HepG2 (cell line): Measurements from ENCODE around the gene POFUT2. TPM values are rescaled to one million over a fixed set of nuclear protein-coding genes. Genes with fewer than 3 reads are reported as not detected.

Experiments
- ATAC-seq: fragments of 200-7000 bp; cut with Tn5 transposase; 3 replicates; pipeline ENCODE4 v1.9.1; 2020; ENCODE audit warnings: mild to moderate bottlenecking, moderate library complexity
- BruUV-seq: library from RNA; stranded (reverse); fragments of 400-500 nt; replicated peaks from 2 replicates; lab custom pipeline; 2021; lab: Mats Ljungman, UMichigan
- CTCF ChIA-PET: fragments of 300-600 bp; formaldehyde crosslinking; extraction: SDS; loops from one replicate; lab custom pipeline; 2021; ENCODE audit warnings: low total read pairs, inconsistent platforms, low intra/inter-chr PET ratio; lab: Yijun Ruan, JAX
- POLR2A ChIA-PET: fragments of 350-600 bp; sonication (Branson Sonifier 250); formaldehyde crosslinking; loops from one replicate; lab custom pipeline; 2020; ENCODE audit warnings: antibody characterized with exemption, inconsistent platforms; lab: Yijun Ruan, JAX
- DNase-seq: peaks from one replicate; pipeline ENCODE4 v3.0.0-alpha.2; 2015; ENCODE audit warnings: low spot score
- FAIRE-seq: peaks from 3 replicates; lab custom pipeline; 2011; peaks lifted over from hg19 to GRCh38; lab: Jason Lieb, UNC
- H2AFZ ChIP-seq: one replicate; pipeline ENCODE4 v1.6.1; 2011; ENCODE audit warnings: low read length, inconsistent platforms
- H3K27ac ChIP-seq: fragments of 300-600 bp; 3 replicates; pipeline ENCODE4 v1.8.0; 2011; ENCODE audit warnings: mixed run types, mild to moderate bottlenecking, mixed read lengths, low read length, inconsistent platforms; ENCODE audit not compliant: insufficient read depth; ENCODE audit errors: extremely low read length
- H3K27me3 ChIP-seq, 2 experiments: fragments of 200-600 bp in 1 of 2; 2 replicates in 1 of 2; 3 replicates in 1 of 2; pipeline versions ENCODE4 v1.6.0 to v1.8.0; 2011; ENCODE audit warnings: low read length in 2 of 2, mild to moderate bottlenecking in 2 of 2, moderate library complexity in 2 of 2, inconsistent platforms in 1 of 2; ENCODE audit not compliant: insufficient read depth in 2 of 2, control insufficient read depth in 1 of 2
- H3K36me3 ChIP-seq, 2 experiments: fragments of 200-600 bp in 1 of 2; replicated peaks in 1 of 2; 2 replicates in 1 of 2; 3 replicates in 1 of 2; pipeline versions ENCODE4 v1.5.1 to v1.8.0; 2011; ENCODE audit warnings: low read length in 2 of 2, inconsistent platforms in 1 of 2; ENCODE audit not compliant: insufficient read depth in 2 of 2, control insufficient read depth in 1 of 2
- H3K4me1 ChIP-seq: 2 replicates; pipeline ENCODE4 v1.5.1; 2012; ENCODE audit warnings: low read length, inconsistent platforms; ENCODE audit not compliant: insufficient read depth
- H3K4me2 ChIP-seq: 2 replicates; pipeline ENCODE4 v1.6.0; 2011; ENCODE audit warnings: low read depth, low read length, inconsistent platforms
- H3K4me3 ChIP-seq, 3 experiments: fragments of 200-600 bp in 1 of 3; sonication (generic), shearing (Covaris generic) in 1 of 3; replicated peaks in 1 of 3; 2 replicates each; pipeline ENCODE4 v1.5.1; 2011 to 2016; ENCODE audit warnings: low read length in 3 of 3, inconsistent platforms in 2 of 3, low read depth in 2 of 3, mild to moderate bottlenecking in 2 of 3, control low read depth in 1 of 3, mixed read lengths in 1 of 3; ENCODE audit not compliant: insufficient read depth in 1 of 3
- H3K79me2 ChIP-seq: one replicate; pipeline ENCODE4 v1.6.1; 2011; ENCODE audit warnings: low read length, inconsistent platforms; ENCODE audit not compliant: insufficient read depth
- H3K9ac ChIP-seq: 2 replicates; pipeline ENCODE4 v1.6.0; 2011; ENCODE audit warnings: mild to moderate bottlenecking, low read depth, low read length, inconsistent platforms; ENCODE audit not compliant: insufficient read depth
- H3K9me3 ChIP-seq: 2 replicates; pipeline ENCODE4 v1.5.1; 2012; ENCODE audit warnings: mild to moderate bottlenecking, low read length
- H4K20me1 ChIP-seq: 2 replicates; pipeline ENCODE4 v1.6.0; 2011; ENCODE audit warnings: inconsistent platforms, mild to moderate bottlenecking, low read length, moderate library complexity; ENCODE audit not compliant: insufficient read depth
- BCL6 ChIP-seq: IDR thresholded peaks from 2 replicates; pipeline ENCODE4 v1.6.1; 2016; ENCODE audit warnings: missing genetic modification reagents, missing compliant biosample characterization
- FOXK2 ChIP-seq: fragments of 450-650 bp; IDR thresholded peaks from 2 replicates; pipeline ENCODE4 v1.6.1; 2016
- MAF1 ChIP-seq: sonication (generic); formaldehyde crosslinking; IDR thresholded peaks from 2 replicates; pipeline ENCODE4 v1.5.0; 2020; ENCODE audit warnings: missing genetic modification reagents, borderline replicate concordance
- MED1 ChIP-seq: sonication (generic); formaldehyde crosslinking; IDR thresholded peaks from 2 replicates; pipeline ENCODE4 v1.4.0; 2020; ENCODE audit warnings: missing genetic modification reagents
- NFYC ChIP-seq: IDR thresholded peaks from 2 replicates; pipeline ENCODE4 v1.6.1; 2016; ENCODE audit warnings: missing genetic modification reagents, missing compliant biosample characterization
- SAP130 ChIP-seq: IDR thresholded peaks from 2 replicates; pipeline ENCODE4 v1.6.1; 2016; ENCODE audit warnings: low read depth
- SMAD3 ChIP-seq: sonication (generic); formaldehyde crosslinking; IDR thresholded peaks from 2 replicates; pipeline ENCODE4 v1.4.0; 2020; ENCODE audit warnings: missing genetic modification reagents
- ZNF781 ChIP-seq: sonication (generic); formaldehyde crosslinking; IDR thresholded peaks from 2 replicates; pipeline ENCODE4 v1.5.1; 2020; ENCODE audit warnings: borderline replicate concordance, mild to moderate bottlenecking, missing genetic modification reagents; ENCODE audit errors: not compliant biosample characterization
- WGBS: methylation state at CpG from one replicate; pipeline ENCODE4 v1.1.6; 2017; ENCODE audit warnings: low lambda C conversion rate; 5-methylcytosine and 5-hydroxymethylcytosine counted together
- in situ Hi-C: cut with HindIII; loops from 2 replicates; pipeline ENCODE4 v1.10.0; 2017; ENCODE audit warnings: low pct_unique_long_range_greater_than_20kb; ENCODE audit not compliant: extremely low pct_ligation_motif_present
- intact Hi-C: fragments of 100-400 bp; cut with micrococcal nuclease; formaldehyde crosslinking; loops from one replicate; pipeline ENCODE4 v1.10.0; 2022; ENCODE audit not compliant: unreplicated experiment
- polyA plus RNA-seq, 8 experiments: library from polyadenylated mRNA; depleted of rRNA in 3 of 8; stranded (reverse) in 7 of 8; unstranded in 1 of 8; fragments of >200 nt; fragmentation: Illumina TruSeq in 4 of 8; extraction: Trizol in 4 of 8; gene quantifications; 2 replicates each; pipeline versions ENCODE4 v1.2.1 to v1.2.3, GENCODE V29; 2011 to 2016; ENCODE audit warnings: low read depth in 4 of 8, missing spikeins in 1 of 8, mixed read lengths in 1 of 8; ENCODE audit not compliant: insufficient read depth in 1 of 8
- total RNA-seq, 5 experiments: library from RNA; depleted of rRNA; stranded (reverse); fragments of >200 nt; fragmentation: Illumina TruSeq; extraction: Trizol; gene quantifications; 2 replicates each; pipeline ENCODE4 v1.2.3, GENCODE V29; 2016; ENCODE audit warnings: low read depth in 1 of 5
- TF ChIP-seq, protein P1 (sequence below): sonication (generic); formaldehyde crosslinking; IDR thresholded peaks from 2 replicates; pipeline ENCODE4 v1.5.1; 2020; ENCODE audit warnings: missing genetic modification reagents, mild to moderate bottlenecking, borderline replicate concordance

The POFUT2 gene
- total and polyA plus RNA-seq, 2 of the 13 experiments (the other 11 are each of a cell fraction or from before 2014, with no cell fraction given) = 22.8 to 24.0 TPM

DNA sequence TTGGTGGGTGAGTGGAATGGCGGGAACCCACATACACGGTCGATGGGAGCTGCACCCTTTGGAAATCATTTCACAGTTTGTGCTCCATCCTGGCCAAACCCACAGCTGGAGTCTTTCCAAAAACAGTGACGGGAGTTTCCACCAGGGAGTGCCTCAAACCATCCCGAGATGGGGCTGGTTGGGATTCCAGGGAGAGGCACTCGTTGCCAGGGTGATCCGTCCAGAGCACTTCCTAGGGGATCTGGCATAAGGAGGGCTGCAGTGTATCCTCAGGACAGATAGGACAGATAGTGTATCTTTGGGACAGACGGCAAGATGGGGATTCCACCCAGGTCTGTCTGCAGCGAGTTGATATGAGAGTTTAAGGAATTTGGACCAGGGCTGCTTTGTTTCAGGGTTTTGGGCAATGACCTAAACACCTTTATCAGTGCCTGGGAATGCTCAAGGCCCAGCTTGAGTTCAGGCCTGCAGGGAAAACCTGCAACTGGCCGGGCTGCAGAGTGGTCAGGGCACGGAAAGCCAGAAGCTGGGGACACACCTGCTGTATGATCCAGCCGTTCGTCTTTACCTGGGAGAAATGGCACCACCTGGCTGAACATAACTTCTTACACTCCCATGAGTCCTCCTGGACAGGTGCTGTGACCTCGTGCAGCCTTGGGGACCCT lies 3.4 kb upstream of the POFUT2 start (continued):
- TF ChIP-seq SMAD3 = no peak

DNA sequence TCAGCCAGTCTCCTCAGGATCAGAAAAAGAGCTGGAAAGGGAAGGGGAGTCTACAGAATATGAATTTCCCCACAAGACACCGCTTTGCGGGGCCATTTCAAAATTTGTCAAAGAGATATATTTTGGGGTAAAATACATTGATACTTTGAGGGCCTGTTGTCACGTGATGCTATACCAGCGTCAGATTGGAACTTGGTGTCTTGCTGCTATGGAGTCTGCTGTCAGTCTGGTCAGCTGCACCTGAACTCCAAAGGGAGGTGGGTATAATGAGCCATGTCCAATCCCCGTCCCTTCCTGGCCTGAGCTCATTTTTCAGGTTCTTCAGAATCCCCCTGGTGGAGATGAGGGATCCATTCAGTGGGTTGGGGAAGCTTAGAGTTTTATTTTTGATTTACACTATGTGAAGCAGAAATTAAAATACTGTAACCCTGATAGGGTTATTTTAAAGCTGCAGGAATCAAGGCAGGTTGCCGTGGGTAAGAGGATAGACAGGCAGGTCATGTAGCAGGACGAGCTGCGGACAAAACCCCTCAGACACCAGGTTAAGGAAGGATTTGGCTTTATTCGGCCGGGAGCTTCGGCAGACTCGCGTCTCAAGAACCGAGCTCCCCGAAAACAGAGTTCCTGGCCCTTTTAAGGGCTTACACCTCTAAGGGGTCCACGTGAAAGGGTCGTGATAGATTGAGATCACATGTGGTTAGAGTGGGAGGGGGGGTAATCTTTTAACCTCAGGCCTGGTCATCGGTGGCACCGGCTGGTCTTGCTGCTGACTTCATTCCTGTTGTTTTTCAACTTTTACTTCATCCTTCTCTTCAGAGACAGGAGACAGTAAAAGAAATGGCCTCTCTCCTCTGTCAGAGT lies 2.2 kb upstream of the POFUT2 start:
- H3K36me3 ChIP-seq = peaks cover 8 to 11% of the 10 kb centered on the region in 2 experiments; a peak in 4 of 5 replicates
- FAIRE-seq (no peak), ATAC-seq (no peak), DNase-seq (no peak)
- TF ChIP-seq BCL6 (CRISPR knock-in tag) (no peak), MED1 (CRISPR knock-in tag) (no peak), NFYC (no peak), MAF1 (CRISPR knock-in tag) (no peak), FOXK2 (no peak), ZNF781 (CRISPR knock-in tag) (no peak), SAP130 (CRISPR knock-in tag) (no peak)
- TF ChIP-seq, protein P1, sequence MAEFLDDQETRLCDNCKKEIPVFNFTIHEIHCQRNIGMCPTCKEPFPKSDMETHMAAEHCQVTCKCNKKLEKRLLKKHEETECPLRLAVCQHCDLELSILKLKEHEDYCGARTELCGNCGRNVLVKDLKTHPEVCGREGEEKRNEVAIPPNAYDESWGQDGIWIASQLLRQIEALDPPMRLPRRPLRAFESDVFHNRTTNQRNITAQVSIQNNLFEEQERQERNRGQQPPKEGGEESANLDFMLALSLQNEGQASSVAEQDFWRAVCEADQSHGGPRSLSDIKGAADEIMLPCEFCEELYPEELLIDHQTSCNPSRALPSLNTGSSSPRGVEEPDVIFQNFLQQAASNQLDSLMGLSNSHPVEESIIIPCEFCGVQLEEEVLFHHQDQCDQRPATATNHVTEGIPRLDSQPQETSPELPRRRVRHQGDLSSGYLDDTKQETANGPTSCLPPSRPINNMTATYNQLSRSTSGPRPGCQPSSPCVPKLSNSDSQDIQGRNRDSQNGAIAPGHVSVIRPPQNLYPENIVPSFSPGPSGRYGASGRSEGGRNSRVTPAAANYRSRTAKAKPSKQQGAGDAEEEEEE (CRISPR knock-in tag) = no peak
- H4K20me1 ChIP-seq = no peaks in the 10 kb centered on the region
- no peak overlapping the region for H2AFZ ChIP-seq
- H3K4me1 ChIP-seq = peaks cover 49% of the 10 kb centered on the region
- intact Hi-C loops (loop anchor here (1.0 to 10.0 kb wide), 3 partner anchors 67 to 150 kb away; partner anchors contain the start of gene COL18A1), in situ Hi-C loops (no loop called here)
- CTCF ChIA-PET = no interaction called here
- H3K9ac ChIP-seq = no peak overlapping the region
- WGBS = 97% methylated on average over 19 of the region's 19 CpGs
- H3K4me2 ChIP-seq = no peak overlapping the region
- H3K9me3 ChIP-seq = no peaks in the 10 kb centered on the region
- no TSS peak for BruUV-seq
- H3K79me2 ChIP-seq = peaks cover 13% of the 10 kb centered on the region
- H3K4me3 ChIP-seq = no peak overlapping the region
- no peak overlapping the region for H3K27ac ChIP-seq
- no peaks in the 10 kb centered on the region; a peak in 1 of 5 replicates for H3K27me3 ChIP-seq
- POLR2A ChIA-PET = interaction anchor here (0.8 to 1.7 kb wide), 3 partner anchors 19 to 150 kb away, joined by 3 to 5 read pairs (median 3); no protein-coding TSS in a partner anchor
